ENCODE results near the gene DPT.

DPT gene

DNA sequence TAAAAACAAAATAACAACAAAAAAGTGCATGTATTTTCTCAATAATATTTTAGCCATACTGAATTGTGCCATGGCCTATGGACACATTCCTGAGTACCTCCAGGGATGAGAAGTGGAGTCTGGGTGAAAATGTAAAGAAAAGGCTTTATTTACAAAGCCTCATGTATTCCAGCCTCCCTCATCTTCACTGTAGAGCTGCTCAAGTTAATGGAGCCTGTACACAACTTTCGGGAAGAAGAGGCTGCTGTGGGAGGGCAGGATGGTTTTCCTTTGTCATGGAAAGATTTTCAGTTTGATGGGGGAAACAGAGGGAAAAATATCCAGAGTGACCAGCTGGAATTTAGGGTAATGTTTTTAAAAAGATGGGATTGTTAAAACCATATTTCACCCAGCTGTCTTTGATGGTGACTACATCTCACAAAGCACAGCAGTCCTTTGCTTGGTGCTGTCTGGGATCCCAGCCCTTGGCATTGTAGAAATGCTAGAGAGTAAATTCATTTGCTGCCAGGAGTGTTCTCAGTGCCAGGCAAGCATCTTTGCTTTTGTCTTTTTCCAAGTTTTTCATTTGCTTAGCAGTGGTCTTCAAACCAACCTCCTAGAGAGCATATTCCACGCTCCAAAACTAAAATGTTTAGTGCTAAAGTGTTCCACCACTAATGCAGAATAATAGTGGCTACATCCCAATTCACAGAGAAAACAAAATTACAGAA lies 54.9 kb downstream of the DPT start:
- H3K18ac ChIP-seq (ENCODE audit: low read depth in 1 of 2, low read length in 2 of 2), result no peak overlapping the region
- WGBS, result 92% methylated on average over 2 of the region's 2 CpGs
- no peak overlapping the region for H3K4me2 ChIP-seq (ENCODE audit: low read length, poor library complexity, severe bottlenecking)

DNA sequence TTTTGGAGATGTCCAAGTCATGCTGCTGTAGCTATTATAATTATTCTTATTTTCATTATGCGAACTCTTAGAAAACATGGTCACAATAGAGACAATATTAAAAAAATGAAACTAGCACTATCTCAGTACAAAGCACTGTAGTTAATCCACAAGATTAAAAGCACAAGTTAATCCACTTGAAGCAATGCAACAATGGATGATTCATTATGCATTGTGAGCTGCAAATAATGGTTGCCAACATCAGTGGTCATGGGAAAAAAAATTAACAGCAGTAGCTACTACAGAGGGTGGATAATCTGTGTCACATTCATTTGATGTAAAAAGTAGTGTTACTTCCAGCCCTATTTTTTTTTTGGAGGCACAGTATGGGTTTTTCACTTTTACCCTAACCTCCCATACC lies 56.7 kb downstream of the DPT start:
- Histone ChIP-seq H2BK120ac (ENCODE audit: low read depth, low read length) (no peak overlapping the region), H3K23ac (ENCODE audit: low read length in 2 of 2) (no peak overlapping the region), H3K27me3 (ENCODE audit: control insufficient read depth in 1 of 2, insufficient read depth in 1 of 2, low read length in 2 of 2) (no peaks in the 10 kb centered on the region), H3K9me3 (ENCODE audit: control insufficient read depth, low read length) (peaks cover 3% of the 10 kb centered on the region), H2BK12ac (ENCODE audit: low read length in 2 of 2) (no peak overlapping the region), H3K79me1 (replicated peaks; ENCODE audit: low read length, poor library complexity, severe bottlenecking) (no peaks in the 10 kb centered on the region), H2AFZ (ENCODE audit: low read depth, low read length) (no peak overlapping the region), H2BK5ac (ENCODE audit: low read depth, low read length, poor library complexity, severe bottlenecking) (no peak overlapping the region), H3K4me1 (ENCODE audit: control insufficient read depth, insufficient read depth, low read depth, low read length) (no peaks in the 10 kb centered on the region), H3K27ac (ENCODE audit: low read length, poor library complexity, severe bottlenecking) (no peak overlapping the region), H3K4me3 (ENCODE audit: insufficient read depth in 1 of 2, low read depth in 1 of 2, low read length in 2 of 2) (no peak overlapping the region), H2BK15ac (ENCODE audit: low read depth, poor library complexity, severe bottlenecking) (no peak overlapping the region), H3K4ac (ENCODE audit: low read depth in 1 of 2, low read length in 2 of 2) (no peak overlapping the region), H3K14ac (ENCODE audit: low read length in 2 of 2) (no peak overlapping the region), H3K36me3 (ENCODE audit: control insufficient read depth in 1 of 2, insufficient read depth in 2 of 2, low read depth in 1 of 2, low read length in 2 of 2) (no peaks in the 10 kb centered on the region), H3K18ac (ENCODE audit: low read depth in 1 of 2, low read length in 2 of 2) (no peak overlapping the region), H3K9ac (ENCODE audit: low read length) (no peak overlapping the region), H4K8ac (ENCODE audit: low read length) (no peak overlapping the region), H3K4me2 (ENCODE audit: low read length, poor library complexity, severe bottlenecking) (no peak overlapping the region), H2AK5ac (ENCODE audit: low read length, severe bottlenecking) (no peak overlapping the region), H4K91ac (ENCODE audit: low read length) (no peak overlapping the region)
- no peak for DNase-seq
- WGBS, result 67% methylated on average over 1 of the region's 1 CpG

More for the DNA sequence above, 54.9 kb downstream of the DPT start:
- no peak overlapping the region for H2BK5ac ChIP-seq (ENCODE audit: low read depth, low read length, poor library complexity, severe bottlenecking)
- no peak overlapping the region for H2AK5ac ChIP-seq (ENCODE audit: low read length, severe bottlenecking)
- no peak overlapping the region for H4K8ac ChIP-seq (ENCODE audit: low read length)
- H3K14ac ChIP-seq (ENCODE audit: low read length in 2 of 2), result no peak overlapping the region
- H4K91ac ChIP-seq (ENCODE audit: low read length), result no peak overlapping the region
- no peak overlapping the region for H3K27ac ChIP-seq (ENCODE audit: low read length, poor library complexity, severe bottlenecking)
- H3K23ac ChIP-seq (ENCODE audit: low read length in 2 of 2), result no peak overlapping the region
- no peak overlapping the region for H2AFZ ChIP-seq (ENCODE audit: low read depth, low read length)
- H3K4me3 ChIP-seq (ENCODE audit: insufficient read depth in 1 of 2, low read depth in 1 of 2, low read length in 2 of 2), result no peak overlapping the region
- no peaks in the 10 kb centered on the region for H3K27me3 ChIP-seq (ENCODE audit: control insufficient read depth in 1 of 2, insufficient read depth in 1 of 2, low read length in 2 of 2)
- H2BK12ac ChIP-seq (ENCODE audit: low read length in 2 of 2), result no peak overlapping the region
- no peak overlapping the region for H2BK15ac ChIP-seq (ENCODE audit: low read depth, poor library complexity, severe bottlenecking)
- peaks cover 3% of the 10 kb centered on the region for H3K9me3 ChIP-seq (ENCODE audit: control insufficient read depth, low read length)
- no peaks in the 10 kb centered on the region for H3K79me1 ChIP-seq (replicated peaks; ENCODE audit: low read length, poor library complexity, severe bottlenecking)
- DNase-seq, result no peak
- H3K4me1 ChIP-seq (ENCODE audit: control insufficient read depth, insufficient read depth, low read depth, low read length), result no peaks in the 10 kb centered on the region
- H2BK120ac ChIP-seq (ENCODE audit: low read depth, low read length), result no peak overlapping the region
- H3K36me3 ChIP-seq (ENCODE audit: control insufficient read depth in 1 of 2, insufficient read depth in 2 of 2, low read depth in 1 of 2, low read length in 2 of 2), result no peaks in the 10 kb centered on the region
- no peak overlapping the region for H3K9ac ChIP-seq (ENCODE audit: low read length)
- no peak overlapping the region for H3K4ac ChIP-seq (ENCODE audit: low read depth in 1 of 2, low read length in 2 of 2)

DNA sequence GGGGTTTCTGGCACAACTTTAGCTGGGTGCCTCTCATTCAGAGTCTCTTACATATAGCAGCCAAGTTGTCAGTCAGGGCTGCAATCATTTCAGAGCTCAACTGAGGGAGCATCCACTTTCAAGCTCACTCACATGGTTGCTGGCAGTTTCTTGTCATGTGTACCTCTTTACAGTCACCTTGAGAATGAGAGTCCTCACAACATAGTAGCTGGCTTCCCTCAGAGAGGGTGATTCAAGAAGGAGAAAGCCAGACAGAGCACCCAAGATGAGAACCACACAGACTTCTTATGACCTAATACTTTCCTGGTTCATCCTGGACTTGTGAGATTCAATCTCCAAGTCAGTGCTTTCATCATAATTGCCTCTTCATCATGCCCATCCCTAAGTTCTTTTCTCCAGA lies 57.2 kb downstream of the DPT start:
- Histone ChIP-seq H3K4me3 (ENCODE audit: insufficient read depth in 1 of 2, low read depth in 1 of 2, low read length in 2 of 2) (no peak overlapping the region), H2AK5ac (ENCODE audit: low read length, severe bottlenecking) (no peak overlapping the region), H4K8ac (ENCODE audit: low read length) (no peak overlapping the region), H3K27ac (ENCODE audit: low read length, poor library complexity, severe bottlenecking) (no peak overlapping the region), H2BK5ac (ENCODE audit: low read depth, low read length, poor library complexity, severe bottlenecking) (no peak overlapping the region), H2AFZ (ENCODE audit: low read depth, low read length) (no peak overlapping the region), H3K14ac (ENCODE audit: low read length in 2 of 2) (no peak overlapping the region), H3K9ac (ENCODE audit: low read length) (no peak overlapping the region), H3K23ac (ENCODE audit: low read length in 2 of 2) (no peak overlapping the region), H2BK15ac (ENCODE audit: low read depth, poor library complexity, severe bottlenecking) (no peak overlapping the region), H3K9me3 (ENCODE audit: control insufficient read depth, low read length) (peaks cover 3% of the 10 kb centered on the region), H3K4ac (ENCODE audit: low read depth in 1 of 2, low read length in 2 of 2) (no peak overlapping the region), H2BK12ac (ENCODE audit: low read length in 2 of 2) (no peak overlapping the region), H3K27me3 (ENCODE audit: control insufficient read depth in 1 of 2, insufficient read depth in 1 of 2, low read length in 2 of 2) (no peaks in the 10 kb centered on the region), H2BK120ac (ENCODE audit: low read depth, low read length) (no peak overlapping the region), H3K4me2 (ENCODE audit: low read length, poor library complexity, severe bottlenecking) (no peak overlapping the region), H3K36me3 (ENCODE audit: control insufficient read depth in 1 of 2, insufficient read depth in 2 of 2, low read depth in 1 of 2, low read length in 2 of 2) (no peaks in the 10 kb centered on the region), H3K18ac (ENCODE audit: low read depth in 1 of 2, low read length in 2 of 2) (no peak overlapping the region), H3K79me1 (replicated peaks; ENCODE audit: low read length, poor library complexity, severe bottlenecking) (no peaks in the 10 kb centered on the region), H3K4me1 (ENCODE audit: control insufficient read depth, insufficient read depth, low read depth, low read length) (no peaks in the 10 kb centered on the region), H4K91ac (ENCODE audit: low read length) (no peak overlapping the region)
- DNase-seq, result no peak

DNA sequence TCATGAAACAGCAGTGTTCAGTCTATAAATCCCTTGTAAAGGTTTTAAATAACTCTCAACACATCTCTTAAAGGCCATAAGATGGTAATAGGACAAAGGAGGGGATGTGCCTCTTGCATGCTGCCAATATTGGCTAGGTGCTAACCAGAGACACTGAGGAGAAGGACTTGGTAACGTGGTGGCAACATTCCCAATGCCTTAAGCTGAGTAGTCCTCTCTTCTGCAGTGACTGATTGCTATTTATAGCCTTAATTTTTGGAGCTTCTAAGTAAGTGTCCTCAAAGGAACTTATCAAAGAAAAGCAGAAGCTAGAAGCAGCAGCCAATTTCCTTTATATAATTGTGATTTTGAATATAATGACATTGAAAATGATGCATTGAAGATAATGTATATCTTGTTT lies 63.0 kb downstream of the DPT start:
- no peak overlapping the region for H3K4me3 ChIP-seq (ENCODE audit: insufficient read depth in 1 of 2, low read depth in 1 of 2, low read length in 2 of 2)
- H3K18ac ChIP-seq (ENCODE audit: low read depth in 1 of 2, low read length in 2 of 2), result no peak overlapping the region
- no peak overlapping the region for H2BK5ac ChIP-seq (ENCODE audit: low read depth, low read length, poor library complexity, severe bottlenecking)
- H3K4me2 ChIP-seq (ENCODE audit: low read length, poor library complexity, severe bottlenecking), result no peak overlapping the region
- H3K14ac ChIP-seq (ENCODE audit: low read length in 2 of 2), result no peak overlapping the region
- H3K4me1 ChIP-seq (ENCODE audit: control insufficient read depth, insufficient read depth, low read depth, low read length), result no peaks in the 10 kb centered on the region
- no peak overlapping the region for H2BK120ac ChIP-seq (ENCODE audit: low read depth, low read length)
- WGBS, result 42% methylated on average over 1 of the region's 1 CpG
- H3K27ac ChIP-seq (ENCODE audit: low read length, poor library complexity, severe bottlenecking), result no peak overlapping the region
- no peak overlapping the region for H3K4ac ChIP-seq (ENCODE audit: low read depth in 1 of 2, low read length in 2 of 2)
- H3K79me1 ChIP-seq (replicated peaks; ENCODE audit: low read length, poor library complexity, severe bottlenecking), result no peaks in the 10 kb centered on the region
- no peak overlapping the region for H3K9ac ChIP-seq (ENCODE audit: low read length)
- peaks cover 5% of the 10 kb centered on the region for H3K9me3 ChIP-seq (ENCODE audit: control insufficient read depth, low read length)
- no peak overlapping the region for H2AK5ac ChIP-seq (ENCODE audit: low read length, severe bottlenecking)
- H4K91ac ChIP-seq (ENCODE audit: low read length), result no peak overlapping the region
- H3K23ac ChIP-seq (ENCODE audit: low read length in 2 of 2), result no peak overlapping the region
- no peak overlapping the region for H4K8ac ChIP-seq (ENCODE audit: low read length)
- H3K36me3 ChIP-seq (ENCODE audit: control insufficient read depth in 1 of 2, insufficient read depth in 2 of 2, low read depth in 1 of 2, low read length in 2 of 2), result no peaks in the 10 kb centered on the region
- no peak overlapping the region for H2BK15ac ChIP-seq (ENCODE audit: low read depth, poor library complexity, severe bottlenecking)
- DNase-seq, result no peak
- no peak overlapping the region for H2AFZ ChIP-seq (ENCODE audit: low read depth, low read length)
- no peaks in the 10 kb centered on the region for H3K27me3 ChIP-seq (ENCODE audit: control insufficient read depth in 1 of 2, insufficient read depth in 1 of 2, low read length in 2 of 2)
- H2BK12ac ChIP-seq (ENCODE audit: low read length in 2 of 2), result no peak overlapping the region
